Measurements from ENCODE around the gene SBF2.

The SBF2 gene

DNA sequence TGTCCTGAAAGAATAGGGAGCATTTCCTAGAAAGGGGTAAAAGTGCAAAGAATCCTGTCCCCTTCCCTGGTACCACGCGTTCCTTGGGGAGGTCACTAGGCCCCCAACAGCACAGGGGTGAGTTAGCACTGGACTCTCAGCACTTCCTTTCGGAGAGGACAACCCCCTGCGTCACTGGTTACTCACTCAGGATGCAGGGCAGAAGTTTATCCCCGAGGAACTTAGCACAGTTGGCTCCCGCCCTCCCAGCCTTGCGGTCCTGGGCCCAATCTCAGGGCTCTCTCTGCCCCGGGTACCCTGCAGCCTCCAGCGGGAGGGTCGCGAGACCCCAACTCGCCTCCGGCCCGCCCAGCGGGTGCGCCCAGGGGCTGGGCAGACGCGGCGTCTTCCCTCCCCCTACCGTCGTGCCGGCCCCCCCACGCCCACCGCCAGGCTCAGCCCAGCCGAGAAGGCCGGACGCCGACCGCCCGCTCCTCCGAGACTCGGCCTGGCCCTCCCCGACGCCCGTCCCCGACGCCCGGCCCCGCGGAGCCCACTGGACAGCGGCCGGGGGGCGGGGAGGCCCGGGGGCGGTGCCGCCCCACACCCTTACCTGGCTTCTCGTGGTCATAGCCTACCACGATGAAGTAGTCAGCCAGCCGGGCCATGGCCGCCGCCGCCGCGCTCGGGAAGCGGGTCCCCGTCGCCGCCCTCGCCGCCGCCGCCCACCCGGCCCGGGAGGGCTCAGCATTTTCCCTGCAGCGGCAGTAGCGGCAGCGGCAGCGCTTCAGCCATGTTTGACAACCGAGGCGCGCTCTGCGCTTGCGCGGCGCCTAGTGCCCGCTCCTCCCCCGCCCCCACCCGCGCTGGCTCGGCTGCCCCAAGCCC, at the start of gene SBF2:
Gene SBF2 (minus strand): TSS at position 797 of the 867 bp plus-strand sequence. CDS start 150 bp downstream, at position 647.
- DNase-seq (ENCODE audit: low read depth) = peak; percentile 97

DNA sequence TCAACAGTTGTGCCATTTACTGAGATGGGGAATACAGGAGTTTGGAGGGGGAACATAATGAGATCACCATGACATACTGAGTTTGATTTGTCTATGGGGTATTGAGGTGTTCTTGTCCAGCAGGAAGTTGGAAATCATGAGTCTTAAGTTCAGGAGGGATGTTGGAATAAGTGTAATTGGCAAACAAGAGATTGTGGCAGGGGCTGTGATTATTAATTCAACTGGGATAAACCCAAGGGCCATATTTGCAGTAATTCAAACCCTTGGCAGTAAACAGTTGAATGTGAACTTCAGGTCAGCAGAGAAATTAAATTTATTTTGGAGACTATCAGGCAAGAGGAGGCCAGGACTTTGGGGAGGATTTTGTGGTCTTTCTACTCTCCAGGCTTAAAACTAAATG, 44.3 kb upstream of the SBF2 start:
- no peak for DNase-seq (ENCODE audit: low read depth)

GRCh38 chr11:10333490-10333889, 39.5 kb upstream of the SBF2 start:
- DNase-seq (ENCODE audit: low read depth) = no peak

- DNase-seq (ENCODE audit: low read depth) = no peak
Measured at GRCh38 chr11:10331548-10332289, 37.7 kb upstream of the SBF2 start.

DNA sequence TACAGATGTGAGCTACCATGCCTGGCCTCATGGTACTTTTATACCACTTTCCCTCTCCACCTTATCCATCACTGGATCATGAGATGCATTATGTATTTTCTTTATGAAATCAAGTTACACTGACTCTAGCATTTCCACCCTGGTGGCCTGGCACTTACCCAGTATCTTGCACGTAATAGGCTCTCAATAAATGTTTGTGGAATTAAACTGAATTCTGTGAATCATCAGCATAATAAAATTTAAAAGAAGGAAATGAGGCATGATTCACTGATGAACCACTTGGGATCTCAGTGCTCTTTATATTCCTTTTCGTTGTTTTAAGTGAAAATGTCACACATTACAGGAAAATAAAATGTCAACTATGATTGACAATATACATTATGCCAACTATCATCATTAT, 35.9 kb upstream of the SBF2 start:
- peak; percentile 93 for DNase-seq (ENCODE audit: low read depth)

- DNase-seq (ENCODE audit: low read depth) = no peak
Measured at GRCh38 chr11:10329356-10329755, 35.3 kb upstream of the SBF2 start.

- peak; percentile 69 for DNase-seq (ENCODE audit: low read depth)
Measured at GRCh38 chr11:10328314-10329098, 34.5 kb upstream of the SBF2 start.

DNA sequence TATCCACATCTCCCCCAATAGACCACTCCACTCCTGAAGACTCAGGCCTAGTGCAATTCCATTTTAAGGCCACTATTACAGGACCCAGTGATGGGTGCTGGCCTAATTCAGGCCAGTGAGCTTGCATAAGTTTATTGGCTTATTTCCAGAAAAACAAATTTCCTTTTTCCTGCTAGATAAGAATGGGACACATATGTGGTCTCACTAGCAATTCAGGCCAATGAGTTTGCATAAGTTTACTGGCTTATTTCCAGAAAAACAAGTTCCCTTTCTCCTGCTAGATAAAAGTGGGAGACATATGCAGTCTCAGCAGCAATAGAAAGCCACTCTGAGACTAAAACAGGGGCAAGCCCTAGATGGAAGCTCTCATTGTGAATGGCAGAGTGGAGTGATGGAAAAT, 33.2 kb upstream of the SBF2 start:
- DNase-seq (ENCODE audit: low read depth) = no peak

DNA sequence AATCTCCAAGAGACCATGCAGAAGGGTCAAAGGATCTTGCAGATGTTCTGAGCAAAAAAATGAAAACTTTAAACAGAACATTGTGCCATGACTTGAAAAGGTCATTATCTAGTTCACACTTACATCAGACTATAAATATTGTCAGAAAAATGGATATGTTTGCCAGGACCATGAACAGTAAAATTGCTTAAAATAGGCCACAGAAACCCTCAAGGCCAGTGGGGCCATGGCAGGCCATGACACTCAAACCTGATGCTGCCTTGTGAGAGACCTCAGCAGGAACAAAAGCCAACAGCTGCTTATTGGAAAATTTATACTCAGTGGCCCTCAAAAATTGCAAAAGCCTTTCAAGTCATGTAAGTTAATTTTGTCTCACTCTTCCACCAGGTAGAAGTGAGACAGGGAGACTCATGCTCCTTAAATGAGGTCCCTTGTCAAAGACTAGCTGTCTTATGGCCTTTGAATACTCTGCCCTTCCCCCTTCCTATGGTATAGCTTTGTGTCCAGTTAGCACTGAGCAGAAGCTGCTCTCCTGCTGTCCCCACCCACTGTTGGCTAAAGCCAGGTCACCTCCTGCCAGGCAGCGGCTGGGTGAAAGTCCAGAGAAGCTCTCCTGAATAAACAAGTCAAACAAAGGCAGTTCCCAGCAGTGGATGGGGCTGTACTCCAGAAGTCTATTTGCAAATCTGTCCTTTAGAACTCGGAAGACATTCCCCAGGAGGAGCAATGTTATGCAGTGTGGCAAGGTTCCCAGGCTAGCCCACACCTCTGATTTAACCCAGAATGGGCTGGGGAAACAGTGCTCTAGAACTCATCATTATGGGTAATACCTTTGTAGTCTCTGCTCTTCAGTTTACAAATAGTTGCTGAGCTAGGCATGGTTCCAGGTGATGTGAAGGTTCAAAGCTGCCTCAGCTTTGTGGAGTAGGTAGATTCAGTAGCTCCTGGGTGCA, 32.3 kb upstream of the SBF2 start:
- DNase-seq (ENCODE audit: low read depth) = no peak

DNA sequence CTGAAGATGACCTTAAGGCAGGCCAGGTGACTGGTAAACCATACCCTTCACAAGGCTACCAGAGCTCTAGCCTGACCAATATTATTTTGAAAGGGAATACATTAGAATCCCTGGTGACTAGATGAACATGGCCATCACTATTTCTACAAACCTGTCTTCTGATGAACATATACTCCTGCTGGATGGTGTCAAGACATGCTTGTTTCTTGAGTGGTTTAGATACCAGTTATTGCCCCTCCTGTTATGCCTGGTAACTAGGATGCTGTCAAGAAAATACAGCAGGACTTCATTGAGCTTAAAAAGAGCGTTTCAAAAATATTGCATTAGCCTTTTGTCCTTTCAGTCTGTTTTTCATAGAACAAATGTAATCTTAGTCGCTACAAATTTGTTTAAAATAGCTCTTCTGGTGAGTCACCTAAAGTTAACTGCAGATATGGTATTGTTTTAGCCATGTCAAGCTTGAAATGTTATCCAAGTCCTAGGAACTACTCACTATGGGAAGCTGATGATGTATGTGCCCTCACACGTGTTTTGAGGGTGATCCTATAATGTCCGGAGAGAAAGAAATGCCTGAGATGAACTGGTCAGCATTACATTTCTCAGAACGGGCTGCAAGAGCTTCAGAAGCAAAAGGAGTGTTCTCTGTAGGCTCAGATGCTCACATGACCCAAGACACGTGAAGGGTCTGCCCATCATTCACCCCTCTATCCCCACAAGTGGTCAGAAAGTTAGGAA, 31.4 kb upstream of the SBF2 start:
- peak; percentile 88 for DNase-seq (ENCODE audit: low read depth)

GRCh38 chr11:10324474-10324873, 30.5 kb upstream of the SBF2 start:
- no peak for DNase-seq (ENCODE audit: low read depth)

DNA sequence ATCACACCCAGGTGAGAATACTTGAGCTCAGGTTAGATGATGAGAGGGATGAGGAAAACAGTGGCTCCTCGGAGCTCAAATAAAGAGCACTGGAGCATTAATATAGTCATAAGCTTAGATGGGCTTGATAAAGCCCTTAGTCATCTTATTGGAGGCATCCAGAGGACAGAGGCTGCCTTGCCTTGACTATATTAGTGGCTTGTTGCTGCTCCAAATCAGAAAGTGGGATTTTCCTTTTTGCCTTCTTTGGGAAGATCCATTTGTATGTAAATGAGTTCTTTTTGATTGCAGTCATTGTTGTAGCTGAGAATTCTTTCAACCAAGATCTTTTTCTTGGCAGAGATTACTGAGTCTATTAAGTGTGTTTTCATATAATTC, 29.8 kb upstream of the SBF2 start:
- peak; percentile 38 for DNase-seq (ENCODE audit: low read depth)

DNA sequence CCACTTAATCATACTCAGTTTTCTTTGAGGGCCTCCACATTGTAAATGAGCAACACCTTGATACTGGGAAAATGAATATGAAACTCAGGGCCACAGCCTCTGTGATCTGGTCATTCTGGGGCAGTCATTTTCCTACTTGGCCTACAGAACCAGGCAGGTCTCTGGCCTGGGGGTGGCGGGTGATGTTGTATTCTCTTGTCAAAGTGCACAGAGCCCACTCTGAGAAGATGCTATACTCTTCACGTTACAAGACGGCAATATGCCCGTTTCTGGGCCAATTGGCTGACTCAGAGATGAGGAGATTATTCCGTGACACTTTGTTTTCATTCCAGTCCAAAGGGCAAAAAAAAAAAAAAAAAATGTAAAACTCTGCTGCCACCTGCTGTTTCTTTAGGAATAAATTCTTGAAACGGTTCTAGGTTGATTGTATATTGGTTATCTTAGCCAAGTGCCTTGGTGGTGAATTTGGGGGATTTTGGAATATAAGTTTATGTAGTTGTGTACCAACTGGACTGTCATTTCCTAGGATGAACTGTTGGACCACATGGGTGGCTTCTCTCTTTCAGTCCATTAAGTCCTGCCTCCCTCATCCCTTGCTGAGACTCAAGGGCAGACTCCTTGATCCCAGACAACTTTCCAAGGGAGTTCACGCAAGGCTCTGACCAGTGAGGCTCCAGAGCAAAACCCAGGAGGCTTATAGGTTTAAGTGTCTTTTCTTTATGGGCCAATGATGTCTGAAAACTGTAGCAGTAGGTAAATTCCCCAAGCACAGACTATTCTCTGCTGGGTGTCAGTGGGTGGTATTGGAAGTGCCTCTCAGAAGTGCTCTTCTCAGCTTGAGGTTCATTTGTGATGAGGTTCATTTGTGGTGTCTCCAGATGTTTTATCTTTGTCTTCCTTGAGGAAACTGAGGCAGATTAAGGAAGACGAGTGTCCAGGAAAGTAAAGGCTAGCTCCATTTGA, 29.1 kb upstream of the SBF2 start:
- DNase-seq (ENCODE audit: low read depth) = peak; percentile 92

- DNase-seq (ENCODE audit: low read depth) = no peak
Measured at GRCh38 chr11:10322401-10322800, 28.4 kb upstream of the SBF2 start.

GRCh38 chr11:10320736-10321465, 26.9 kb upstream of the SBF2 start:
- no peak for DNase-seq (ENCODE audit: low read depth)

DNA sequence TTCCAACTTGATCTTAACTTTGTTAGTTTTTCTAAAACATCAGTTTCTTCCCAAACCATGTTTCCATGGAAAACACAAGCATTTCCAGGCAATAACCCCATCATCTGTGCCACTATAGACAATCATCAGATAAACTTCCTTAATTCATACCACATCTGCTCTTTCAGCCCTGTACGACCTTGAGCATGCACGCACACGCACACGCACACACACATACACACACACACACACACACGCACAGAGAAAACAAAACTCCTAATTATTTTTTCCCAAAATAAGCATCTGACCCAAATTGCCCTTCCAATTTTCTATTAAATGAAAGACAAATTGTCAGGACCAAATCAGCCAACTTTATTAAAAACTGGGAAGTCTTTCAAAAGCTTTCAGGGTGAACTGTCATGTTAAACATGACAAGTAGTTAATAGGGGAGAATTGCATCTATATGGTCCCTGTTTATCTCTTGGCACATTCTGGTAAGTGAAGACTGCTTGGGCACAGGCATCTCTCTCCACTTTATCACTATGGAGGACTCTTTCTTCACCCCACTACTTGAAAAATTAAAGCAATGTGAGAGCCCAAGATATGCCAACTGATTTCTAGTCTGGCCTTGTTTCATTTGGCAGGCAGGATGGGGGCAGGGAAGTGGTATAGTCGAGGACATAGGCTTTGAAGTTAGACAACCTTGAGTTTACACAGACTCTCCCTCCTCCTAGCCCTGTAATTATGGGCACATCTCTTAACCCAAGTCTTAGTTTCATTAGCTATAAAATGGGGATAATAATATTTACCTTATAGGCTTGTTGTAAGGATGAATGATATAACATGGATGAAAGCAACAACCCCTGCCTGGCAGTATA, 25.9 kb upstream of the SBF2 start:
- DNase-seq (ENCODE audit: low read depth) = no peak

DNA sequence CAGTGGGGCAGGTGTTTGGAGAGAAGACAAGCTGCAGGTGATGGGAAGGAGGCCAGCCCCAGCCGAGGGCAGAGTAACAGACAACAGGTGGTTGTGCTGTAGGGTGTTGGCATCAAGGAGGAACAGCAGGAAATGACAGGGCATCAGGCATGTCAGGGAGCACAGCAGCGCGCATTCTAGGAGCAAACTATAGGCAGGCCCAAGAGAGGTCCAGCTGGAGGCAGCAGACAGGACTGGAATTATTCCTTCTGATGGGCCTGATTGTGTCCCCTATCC, 24.4 kb upstream of the SBF2 start:
- DNase-seq (ENCODE audit: low read depth) = no peak
